Stomach (tissue), 9 donors: ENCODE data around the gene MYO16. TPM values are rescaled to one million over a fixed set of nuclear protein-coding genes. Genes with fewer than 3 reads are reported as not detected.

Experiments used
- DNase-seq, 2 donors: peaks; one replicate each; pipeline versions ENCODE4 v3.0.0 to v3.0.0-alpha.2; 2013 to 2019
- H3K27ac ChIP-seq, 5 donors: fragments of 200-600 bp in 4 of 5; sonication (generic) in 4 of 5; one replicate each; pipeline ENCODE4 v1.5.1; 2013 to 2019; ENCODE audit warnings: mild to moderate bottlenecking in 1 of 5, moderate library complexity in 1 of 5
- H3K27me3 ChIP-seq, 3 donors: fragments of 200-600 bp; sonication (generic); one replicate each; pipeline ENCODE4 v1.5.1; 2017 to 2019; ENCODE audit warnings: mixed run types in 1 of 3
- H3K36me3 ChIP-seq, 4 donors: fragments of 200-600 bp; sonication (generic); 1 replicate in 3 of 4; 2 replicates in 1 of 4; pipeline ENCODE4 v1.5.1; 2016 to 2019
- H3K4me1 ChIP-seq, 4 donors: fragments of 200-600 bp; sonication (generic); one replicate each; pipeline ENCODE4 v1.5.1; 2016 to 2019
- H3K4me3 ChIP-seq, 4 donors: fragments of 200-600 bp; sonication (generic) in 3 of 4; one replicate each; pipeline ENCODE4 v1.5.1; 2016 to 2019; ENCODE audit warnings: mild to moderate bottlenecking in 1 of 4
- H3K9me3 ChIP-seq, 4 donors: fragments of 200-600 bp; sonication (generic); one replicate each; pipeline ENCODE4 v1.5.1; 2016 to 2019
- EP300 ChIP-seq: sonication (generic); formaldehyde crosslinking; IDR thresholded peaks from one replicate; pipeline ENCODE4 v1.6.1; 2017; ENCODE audit warnings: antibody characterized with exemption
- POLR2A ChIP-seq, 4 donors: fragments of 450-650 bp; IDR thresholded peaks; one replicate each; pipeline ENCODE4 v1.6.1; 2016; ENCODE audit warnings: antibody characterized with exemption in 4 of 4, control low read depth in 2 of 4, mild to moderate bottlenecking in 1 of 4, moderate library complexity in 1 of 4
- POLR2AphosphoS5 ChIP-seq, 3 donors: sonication (generic); formaldehyde crosslinking; IDR thresholded peaks; one replicate each; pipeline ENCODE4 v1.6.1; 2016; ENCODE audit warnings: antibody characterized with exemption in 3 of 3
- WGBS, 5 donors: extraction: QIAGEN DNeasy Blood & Tissue Kit in 3 of 5; methylation state at CpG; one replicate each; pipeline versions ENCODE4 v1.1.5 to v1.1.7; 2013 to 2018; 5-methylcytosine and 5-hydroxymethylcytosine counted together
- intact Hi-C: fragments of 100-400 bp; cut with DNase I; formaldehyde crosslinking; loops from one replicate; pipeline ENCODE4 v1.15.1; 2023; ENCODE audit warnings: low total_unique reads
- polyA plus RNA-seq, 3 donors: library from polyadenylated mRNA; stranded (reverse); fragments of 200-250 nt; gene quantifications; one replicate each; pipeline ENCODE4 v1.2.3, GENCODE V29; 2013
- total RNA-seq, 5 donors: library from RNA; depleted of rRNA; stranded (reverse); fragments of >200 nt; gene quantifications; one replicate each; pipeline versions ENCODE4 v1.1.0 to v1.2.3, GENCODE V29; 2014 to 2016
- TF ChIP-seq, protein P1 (sequence below), 7 experiments: fragments of 450-650 bp in 4 of 7; fragments of 200-600 bp in 3 of 7; sonication (generic) in 3 of 7; IDR thresholded peaks; one replicate each; pipeline ENCODE4 v1.5.1; 2016 to 2019; ENCODE audit warnings: antibody characterized with exemption in 7 of 7, control low read depth in 2 of 7, mild to moderate bottlenecking in 1 of 7
- donor health status: healthy with polysubstance abuse.
- donor health status: Bipolar disorder and iron deficiency.
- donor health status: healthy.

MYO16 gene
- total and polyA plus RNA-seq, 8 donors, result under 0.01 to 1.8 (median 0.15) TPM; not detected in 3

DNA sequence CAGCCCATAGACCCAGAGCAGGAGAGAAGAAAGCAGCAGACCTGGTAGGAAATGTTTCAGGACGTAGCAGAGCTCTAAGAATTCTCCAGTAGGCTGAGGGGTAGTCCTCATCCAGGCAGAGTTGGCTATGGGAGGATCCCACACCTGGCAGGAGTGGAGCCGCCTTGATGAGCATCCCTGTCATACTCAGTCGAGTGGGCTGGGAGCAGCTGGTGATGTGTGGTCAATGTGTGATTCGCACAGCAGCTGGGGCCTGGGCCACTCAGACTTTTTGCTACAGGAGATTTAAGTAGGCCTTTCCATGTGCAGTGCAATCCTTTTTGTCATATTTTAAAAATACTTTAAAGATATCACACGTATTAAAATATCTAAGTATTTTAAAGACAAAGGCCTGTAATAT, 56.6 kb downstream of the MYO16 start:
- Histone ChIP-seq H3K27me3 (no peaks in the 10 kb centered on the region), H3K27ac (no peak overlapping the region), H3K9me3 (no peaks in the 10 kb centered on the region), H3K4me3 (no peak overlapping the region), H3K36me3 (no peaks in the 10 kb centered on the region), H3K4me1 (no peaks in the 10 kb centered on the region)
- intact Hi-C loops, result no loop called here
- WGBS, 5 donors, result 84 to 85% (median 84%) methylated on average over 5 of the region's 5 CpGs
- TF ChIP-seq, protein P1, sequence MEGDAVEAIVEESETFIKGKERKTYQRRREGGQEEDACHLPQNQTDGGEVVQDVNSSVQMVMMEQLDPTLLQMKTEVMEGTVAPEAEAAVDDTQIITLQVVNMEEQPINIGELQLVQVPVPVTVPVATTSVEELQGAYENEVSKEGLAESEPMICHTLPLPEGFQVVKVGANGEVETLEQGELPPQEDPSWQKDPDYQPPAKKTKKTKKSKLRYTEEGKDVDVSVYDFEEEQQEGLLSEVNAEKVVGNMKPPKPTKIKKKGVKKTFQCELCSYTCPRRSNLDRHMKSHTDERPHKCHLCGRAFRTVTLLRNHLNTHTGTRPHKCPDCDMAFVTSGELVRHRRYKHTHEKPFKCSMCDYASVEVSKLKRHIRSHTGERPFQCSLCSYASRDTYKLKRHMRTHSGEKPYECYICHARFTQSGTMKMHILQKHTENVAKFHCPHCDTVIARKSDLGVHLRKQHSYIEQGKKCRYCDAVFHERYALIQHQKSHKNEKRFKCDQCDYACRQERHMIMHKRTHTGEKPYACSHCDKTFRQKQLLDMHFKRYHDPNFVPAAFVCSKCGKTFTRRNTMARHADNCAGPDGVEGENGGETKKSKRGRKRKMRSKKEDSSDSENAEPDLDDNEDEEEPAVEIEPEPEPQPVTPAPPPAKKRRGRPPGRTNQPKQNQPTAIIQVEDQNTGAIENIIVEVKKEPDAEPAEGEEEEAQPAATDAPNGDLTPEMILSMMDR (IDR thresholded peaks at IDR 0.05), result no peak
- TF ChIP-seq POLR2A (IDR thresholded peaks at IDR 0.05) (no peak), POLR2AphosphoS5 (IDR thresholded peaks at IDR 0.05) (no peak), EP300 (no peak)
- DNase-seq, result no peak

DNA sequence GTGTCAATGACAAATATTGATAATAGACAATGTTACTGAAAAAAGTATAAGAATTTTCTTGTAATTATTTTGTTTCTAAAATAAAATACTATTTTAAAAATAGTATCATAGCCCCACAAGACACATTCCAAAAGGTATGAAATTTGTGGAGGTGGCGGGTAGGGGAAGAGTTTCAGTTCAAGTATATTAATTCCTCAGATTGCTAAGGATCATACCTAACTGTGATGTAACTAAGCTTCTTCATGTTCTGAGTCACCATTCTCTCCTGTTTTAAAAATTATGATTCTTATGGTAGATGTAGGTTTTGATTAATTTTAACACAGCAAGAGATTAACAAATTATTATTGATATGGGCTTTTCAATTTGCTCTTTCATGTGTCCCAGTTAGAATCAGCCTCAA, 61.3 kb downstream of the MYO16 start:
- intact Hi-C loops, result no loop called here
- Histone ChIP-seq H3K36me3 (no peaks in the 10 kb centered on the region), H3K27ac (no peak overlapping the region), H3K4me3 (no peak overlapping the region), H3K4me1 (no peaks in the 10 kb centered on the region), H3K9me3 (no peaks in the 10 kb centered on the region), H3K27me3 (no peaks in the 10 kb centered on the region)
- 84 to 98% (median 95%) methylated on average over 1 of the region's 1 CpG for WGBS, 5 donors
- DNase-seq, result no peak
- TF ChIP-seq, protein P1 (IDR thresholded peaks at IDR 0.05), result no peak
- TF ChIP-seq POLR2AphosphoS5 (IDR thresholded peaks at IDR 0.05), result no peak
- TF ChIP-seq POLR2A (IDR thresholded peaks at IDR 0.05), result no peak
- no peak for TF ChIP-seq EP300

DNA sequence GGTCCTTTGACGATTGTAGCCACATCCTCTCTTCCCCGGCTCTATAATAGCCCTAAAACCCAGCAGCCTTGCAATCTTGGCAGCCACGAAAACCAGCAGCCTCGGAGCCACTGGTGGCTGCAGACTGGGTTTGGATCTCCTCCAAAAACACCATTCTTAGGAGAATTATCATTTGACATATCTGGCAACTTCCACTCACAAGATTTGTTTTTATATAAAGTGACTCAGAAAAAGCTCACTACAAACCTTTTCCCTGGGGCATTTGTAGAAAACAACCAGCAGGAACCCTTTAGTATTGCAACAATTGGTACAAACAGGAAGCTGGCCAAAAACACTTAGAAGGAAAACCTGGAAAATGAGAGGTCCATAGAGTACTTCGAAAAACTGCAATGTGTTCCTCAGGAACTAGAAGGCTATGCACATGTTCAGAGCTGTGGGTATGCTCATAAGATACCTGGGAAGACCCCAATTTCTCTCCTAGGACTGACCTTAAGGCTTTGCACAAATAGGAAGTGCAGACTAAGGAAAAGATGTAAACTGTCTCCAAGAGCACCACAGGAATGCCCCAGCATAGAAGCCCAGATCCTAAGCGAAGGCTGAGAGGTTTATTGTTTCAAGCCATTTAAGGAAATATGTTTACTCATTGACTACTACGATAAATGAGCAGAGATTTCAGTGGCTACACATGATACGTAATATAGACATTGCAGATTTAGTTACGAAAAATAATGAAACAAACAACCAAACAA, 71.2 kb downstream of the MYO16 start:
- intact Hi-C loops, result no loop called here
- H3K4me3 ChIP-seq, result no peak overlapping the region
- peaks cover 0 to 13% (median 4%) of the 10 kb centered on the region in 4 donors for H3K9me3 ChIP-seq
- TF ChIP-seq, protein P1 (IDR thresholded peaks at IDR 0.05), result no peak
- no peak for TF ChIP-seq POLR2AphosphoS5 (IDR thresholded peaks at IDR 0.05)
- H3K4me1 ChIP-seq, result no peaks in the 10 kb centered on the region
- 34 to 48% (median 44%) methylated on average over 9 of the region's 9 CpGs for WGBS, 5 donors
- H3K27me3 ChIP-seq, result no peaks in the 10 kb centered on the region
- H3K27ac ChIP-seq, result no peak overlapping the region
- DNase-seq, result no peak
- H3K36me3 ChIP-seq, result no peaks in the 10 kb centered on the region

DNA sequence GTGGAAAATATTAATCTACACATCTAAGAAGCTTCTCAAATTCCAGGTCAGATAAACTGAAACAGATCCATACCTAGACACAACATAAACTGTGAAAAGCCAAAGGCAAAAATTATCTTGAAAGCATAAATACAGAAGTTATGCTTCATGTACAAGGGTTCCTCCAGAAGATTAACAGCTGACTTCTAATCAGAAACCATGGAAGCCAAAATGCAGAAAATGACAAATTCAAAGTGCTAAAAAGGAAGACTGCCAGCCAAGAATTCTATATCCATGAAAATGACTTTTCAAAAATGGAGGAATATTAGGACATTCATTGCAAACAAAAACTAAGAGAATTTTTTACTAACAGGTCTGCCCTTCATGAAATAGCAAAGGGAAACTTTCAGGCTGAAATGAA, 72.8 kb downstream of the MYO16 start:
- Histone ChIP-seq H3K4me3 (no peak overlapping the region), H3K27ac (no peak overlapping the region), H3K27me3 (no peaks in the 10 kb centered on the region), H3K4me1 (no peaks in the 10 kb centered on the region), H3K9me3 (peaks cover 0 to 13% (median 4%) of the 10 kb centered on the region in 4 donors), H3K36me3 (no peaks in the 10 kb centered on the region)
- TF ChIP-seq, protein P1 (IDR thresholded peaks at IDR 0.05), result no peak
- TF ChIP-seq POLR2AphosphoS5 (IDR thresholded peaks at IDR 0.05), result no peak
- no peak for TF ChIP-seq EP300
- no peak for TF ChIP-seq POLR2A (IDR thresholded peaks at IDR 0.05)
- intact Hi-C loops, result no loop called here
- DNase-seq, result no peak
